ENCODE measurements around the gene DIP2C. TPM values are rescaled to one million over a fixed set of nuclear protein-coding genes. Genes with fewer than 3 reads are reported as not detected.

DIP2C gene
- total RNA-seq, 1 donor, result 1.7 TPM

DNA sequence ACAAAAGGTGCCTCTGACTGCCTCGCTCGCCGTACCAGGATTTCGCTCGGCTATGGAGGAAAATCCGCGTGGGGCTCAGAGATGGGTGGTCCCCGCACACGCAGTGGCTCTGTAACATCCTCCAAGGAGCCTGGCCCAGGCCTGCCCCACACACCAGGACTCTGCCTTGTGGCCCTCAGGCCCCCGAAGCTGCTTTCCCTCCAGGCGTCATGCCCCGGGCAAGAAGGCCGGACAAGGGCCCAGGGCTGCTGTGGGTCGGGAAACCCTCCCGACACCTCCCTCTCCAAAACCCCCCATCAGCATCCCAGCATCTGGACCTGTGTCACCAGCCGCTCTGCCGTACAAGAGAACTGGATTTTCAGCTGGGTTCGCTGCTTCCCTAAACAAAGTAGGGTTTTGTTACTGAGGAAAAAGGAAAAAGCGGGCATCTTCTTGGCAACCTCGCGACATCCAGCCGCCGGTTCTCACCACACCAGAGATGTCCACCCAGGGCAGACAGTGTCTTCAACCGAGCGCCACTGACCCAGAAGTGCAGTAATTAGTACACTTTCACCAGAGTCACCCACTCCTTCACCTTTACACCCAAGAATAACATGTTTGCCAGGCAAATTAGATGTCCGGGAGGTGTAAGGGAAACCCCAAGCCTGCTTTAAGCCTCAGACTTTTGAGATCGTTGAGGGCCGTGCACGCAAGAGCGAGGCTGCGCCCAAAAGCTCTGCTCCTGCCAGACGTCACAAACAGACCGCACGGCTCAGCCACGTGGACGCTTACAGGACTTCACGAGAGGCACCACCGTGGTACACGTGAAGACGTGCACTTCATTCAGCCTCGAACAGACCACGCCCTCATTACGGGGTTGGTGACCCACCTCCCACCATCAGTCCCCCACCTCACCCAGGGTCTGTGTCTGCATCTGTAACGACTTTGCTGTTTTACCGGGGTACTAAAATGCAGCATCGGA, 62.2 kb downstream of the DIP2C start:
- Histone ChIP-seq H3K9me3 (ENCODE audit: low read depth, low read length) (no peaks in the 10 kb centered on the region), H3K27me3 (ENCODE audit: insufficient read depth, low read length) (peaks cover 8% of the 10 kb centered on the region), H3K4me3 (ENCODE audit: low read length) (no peak overlapping the region), H3K4me1 (ENCODE audit: insufficient read depth, low read length) (no peaks in the 10 kb centered on the region)

DNA sequence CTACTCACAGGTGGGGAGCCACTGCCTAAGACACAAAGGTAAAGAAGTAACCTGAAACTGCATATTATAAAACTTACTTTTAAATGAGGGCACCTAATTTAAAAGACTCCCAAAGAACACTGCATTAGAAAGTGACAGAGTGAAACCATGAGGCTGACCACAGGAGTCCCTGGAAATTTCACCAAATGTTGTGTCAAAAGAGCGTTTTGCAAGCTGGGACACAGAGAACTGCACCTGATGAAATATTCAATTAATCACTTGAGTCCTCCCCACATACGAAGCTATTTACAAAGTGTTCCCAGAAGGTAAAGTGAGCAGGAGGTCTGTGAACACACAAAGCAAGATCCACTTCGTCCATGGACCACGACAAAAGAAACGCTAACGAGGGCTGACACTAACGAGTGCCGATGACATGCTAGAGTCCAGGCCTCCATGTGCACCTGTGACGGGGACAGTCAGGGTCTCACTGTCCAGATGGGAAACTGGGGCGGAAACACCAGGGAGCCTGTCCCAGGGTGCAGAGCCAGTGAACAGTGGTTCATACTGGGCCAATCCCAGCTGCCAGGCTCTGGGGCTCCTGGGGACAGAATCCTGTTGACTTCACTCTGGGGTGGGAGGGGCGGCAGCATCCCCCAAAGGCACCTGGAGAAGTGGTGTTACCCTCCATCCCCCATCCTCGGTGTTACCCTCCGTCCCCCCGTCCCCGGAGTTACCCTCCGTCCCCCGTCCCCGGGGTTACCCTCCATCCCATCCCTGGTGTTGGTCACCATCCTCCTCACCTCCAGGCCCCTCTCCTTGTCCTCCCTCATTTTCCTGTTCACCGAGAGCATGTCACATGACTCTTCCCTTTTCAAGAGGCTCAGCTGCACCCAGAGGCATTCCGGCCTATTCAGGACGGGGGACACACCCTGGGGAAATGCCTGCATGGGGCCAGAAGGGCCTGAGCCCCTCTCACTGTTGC, 63.4 kb downstream of the DIP2C start:
- H3K4me3 ChIP-seq (ENCODE audit: low read length), result no peak overlapping the region
- peaks cover under 1% of the 10 kb centered on the region for H3K4me1 ChIP-seq (ENCODE audit: insufficient read depth, low read length)
- peaks cover 8% of the 10 kb centered on the region for H3K27me3 ChIP-seq (ENCODE audit: insufficient read depth, low read length)
- no peaks in the 10 kb centered on the region for H3K9me3 ChIP-seq (ENCODE audit: low read depth, low read length)

DNA sequence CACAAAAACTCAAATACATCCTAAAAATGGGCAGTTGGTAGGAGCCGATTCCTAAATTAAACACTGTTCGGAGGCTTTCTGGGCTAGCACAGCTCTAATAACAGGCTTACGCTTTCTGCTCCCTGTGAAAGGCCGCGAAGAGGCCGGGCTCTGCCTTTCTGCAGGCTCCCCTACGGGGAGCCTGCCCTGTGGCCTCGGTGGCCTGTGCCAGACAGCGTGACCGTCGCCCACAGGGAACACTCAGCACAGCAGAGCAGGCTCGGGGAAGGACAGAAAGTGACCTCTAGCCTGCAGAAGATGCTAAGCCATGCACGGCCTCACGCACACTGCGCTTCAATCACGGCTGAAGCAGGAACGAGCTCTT, 64.2 kb downstream of the DIP2C start:
- H3K4me1 ChIP-seq (ENCODE audit: insufficient read depth, low read length), result peaks cover 8% of the 10 kb centered on the region
- H3K9me3 ChIP-seq (ENCODE audit: low read depth, low read length), result no peaks in the 10 kb centered on the region
- no peak overlapping the region for H3K4me3 ChIP-seq (ENCODE audit: low read length)
- peaks cover 8% of the 10 kb centered on the region for H3K27me3 ChIP-seq (ENCODE audit: insufficient read depth, low read length)

DNA sequence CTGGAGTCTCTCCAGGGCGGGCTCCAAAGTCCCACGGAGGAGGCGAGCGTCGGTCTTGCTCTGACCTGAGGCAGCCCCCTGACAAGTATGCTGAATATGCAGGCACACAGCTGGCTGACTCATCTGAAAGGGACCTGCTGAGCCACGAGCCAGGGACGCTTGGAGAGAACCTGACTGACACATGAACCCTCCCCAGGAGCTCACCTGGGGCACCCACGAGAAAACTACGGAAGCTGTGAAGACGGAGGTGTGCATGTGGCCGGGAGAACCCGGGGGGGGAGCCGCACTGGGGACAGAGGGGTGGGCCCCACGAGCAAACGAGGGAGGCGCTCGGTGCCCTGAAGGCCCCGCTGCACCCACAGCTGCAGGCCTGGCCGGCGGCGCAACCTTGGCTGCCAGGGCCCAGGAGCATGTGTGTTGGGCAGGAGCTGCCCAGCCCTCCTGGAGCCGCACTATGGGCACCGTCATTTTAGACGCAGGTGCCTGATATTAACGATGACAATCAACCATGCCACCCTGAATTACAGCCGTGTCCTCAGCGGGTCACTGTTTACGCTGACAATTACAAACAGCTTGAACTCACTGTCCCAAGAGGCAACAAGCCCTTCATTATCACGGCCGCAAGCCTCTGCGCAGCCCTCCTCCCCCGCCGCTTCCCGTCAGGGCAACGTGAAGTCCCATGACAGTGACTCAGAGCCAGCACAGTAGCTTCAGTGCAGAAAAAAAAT, 64.7 kb downstream of the DIP2C start:
- Histone ChIP-seq H3K27me3 (ENCODE audit: insufficient read depth, low read length) (peaks cover 8% of the 10 kb centered on the region), H3K9me3 (ENCODE audit: low read depth, low read length) (no peaks in the 10 kb centered on the region), H3K4me1 (ENCODE audit: insufficient read depth, low read length) (peaks cover 13% of the 10 kb centered on the region), H3K4me3 (ENCODE audit: low read length) (no peak overlapping the region)

- Histone ChIP-seq H3K4me3 (ENCODE audit: low read length) (no peak overlapping the region), H3K9me3 (ENCODE audit: low read depth, low read length) (no peaks in the 10 kb centered on the region), H3K27me3 (ENCODE audit: insufficient read depth, low read length) (peaks cover 5% of the 10 kb centered on the region)
These were observed 65.2 kb downstream of the DIP2C start for GRCh38 chr10:624312-624604.

DNA sequence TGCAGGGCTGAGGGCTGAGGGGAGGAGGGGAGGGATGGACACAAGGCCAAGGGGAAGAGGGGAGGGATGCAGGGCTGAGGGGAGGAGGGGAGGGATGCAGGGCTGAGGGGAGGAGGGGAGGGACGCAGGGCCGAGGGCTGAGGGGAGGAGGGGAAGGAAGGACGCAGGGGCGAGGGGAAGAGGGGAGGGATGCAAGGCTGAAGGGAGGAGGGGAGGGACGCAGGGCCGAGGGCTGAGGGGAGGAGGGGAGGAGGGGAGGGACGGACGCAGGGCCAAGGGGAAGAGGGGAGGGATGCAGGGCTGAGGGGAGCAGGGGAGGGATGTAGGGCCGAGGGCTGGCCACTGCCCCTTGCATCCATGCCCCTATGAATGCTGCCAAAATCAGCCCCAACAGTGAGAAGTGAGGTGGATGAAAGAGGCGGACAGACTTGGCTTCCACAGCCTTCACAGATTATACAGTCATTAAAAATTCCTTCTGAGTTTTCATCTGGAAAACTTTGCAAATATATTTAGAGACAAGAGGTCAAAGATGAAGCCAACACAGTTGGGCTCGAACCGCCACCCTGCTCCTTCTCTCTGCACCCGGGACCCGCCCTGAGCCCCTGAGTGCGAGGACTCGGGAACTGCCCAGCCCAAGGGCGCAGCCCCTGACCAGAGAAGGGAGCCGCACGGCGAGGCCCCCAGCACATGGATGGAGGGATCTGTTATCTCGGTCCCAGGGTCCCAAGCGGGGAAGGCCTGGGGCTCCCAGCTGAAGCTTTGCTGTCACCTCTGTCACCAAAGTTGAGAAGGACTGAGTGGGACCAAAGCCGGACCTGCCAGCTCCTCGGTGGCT, 65.8 kb downstream of the DIP2C start:
- Histone ChIP-seq H3K9me3 (ENCODE audit: low read depth, low read length) (no peaks in the 10 kb centered on the region), H3K4me3 (ENCODE audit: low read length) (no peak overlapping the region), H3K27me3 (ENCODE audit: insufficient read depth, low read length) (peaks cover 5% of the 10 kb centered on the region), H3K4me1 (ENCODE audit: insufficient read depth, low read length) (peaks cover 16% of the 10 kb centered on the region)

More at GRCh38 chr10:624312-624604, 65.2 kb downstream of the DIP2C start:
- H3K4me1 ChIP-seq (ENCODE audit: insufficient read depth, low read length), result peaks cover 16% of the 10 kb centered on the region

DNA sequence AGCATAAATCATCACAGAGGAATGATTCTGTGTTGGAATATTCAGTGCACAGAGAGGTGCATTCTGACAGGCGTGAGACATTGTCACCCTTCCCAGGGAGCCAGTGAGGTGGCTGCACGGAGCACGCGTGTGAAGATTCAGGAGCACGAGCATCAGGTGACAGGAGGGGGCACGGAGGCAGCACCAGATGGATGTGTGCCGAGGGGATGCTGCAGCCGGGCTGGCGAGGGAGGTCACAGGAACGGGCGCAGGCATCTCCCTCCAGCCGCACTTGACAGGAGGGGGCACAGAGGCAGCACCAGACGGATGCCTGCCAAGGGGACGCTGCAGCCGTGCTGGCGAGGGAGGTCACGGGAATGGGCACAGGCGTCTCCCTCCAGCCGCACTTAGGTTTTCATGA, 66.5 kb downstream of the DIP2C start:
- no peak overlapping the region for H3K4me3 ChIP-seq (ENCODE audit: low read length)
- H3K9me3 ChIP-seq (ENCODE audit: low read depth, low read length), result no peaks in the 10 kb centered on the region
- peaks cover 16% of the 10 kb centered on the region for H3K4me1 ChIP-seq (ENCODE audit: insufficient read depth, low read length)
- peaks cover 5% of the 10 kb centered on the region for H3K27me3 ChIP-seq (ENCODE audit: insufficient read depth, low read length)

DNA sequence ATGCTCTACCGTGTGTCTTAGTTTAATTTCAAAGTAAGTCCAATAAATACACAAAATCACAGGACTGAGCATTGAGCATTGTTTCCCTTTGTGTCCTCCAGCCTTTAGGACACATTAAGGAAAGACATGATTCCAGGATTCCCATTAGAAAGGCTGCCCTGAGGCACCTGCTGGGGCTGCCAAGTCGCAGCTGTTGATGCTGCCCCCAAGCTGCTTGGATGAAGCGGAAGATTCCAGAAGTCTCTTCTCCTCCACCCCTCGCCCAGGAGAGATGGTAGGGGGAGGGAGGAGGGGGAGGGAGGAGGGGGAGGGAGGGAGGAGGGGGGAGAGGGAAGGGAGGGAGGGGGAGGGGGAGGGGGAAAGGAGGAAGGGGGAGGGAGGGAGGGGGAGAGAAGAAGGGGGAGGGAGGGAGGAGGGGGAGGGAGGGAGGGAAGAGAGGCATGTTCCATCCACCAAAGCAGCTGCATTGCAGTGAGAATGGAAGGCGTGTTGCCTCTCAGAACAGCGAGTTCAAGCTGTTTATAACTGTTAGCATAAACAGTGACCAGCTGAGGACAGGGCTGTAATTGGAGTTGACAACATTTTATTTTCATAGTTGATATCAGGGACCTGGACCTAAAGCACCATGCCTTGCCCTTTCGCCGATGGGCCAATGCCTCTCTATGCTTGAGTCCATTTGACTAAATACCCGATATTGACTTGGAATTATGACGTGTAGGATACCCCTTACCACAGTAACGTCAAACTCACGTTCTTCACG, 67.3 kb downstream of the DIP2C start:
- no peak overlapping the region for H3K4me3 ChIP-seq (ENCODE audit: low read length)
- H3K27me3 ChIP-seq (ENCODE audit: insufficient read depth, low read length), result peaks cover 5% of the 10 kb centered on the region
- peaks cover 16% of the 10 kb centered on the region for H3K4me1 ChIP-seq (ENCODE audit: insufficient read depth, low read length)
- H3K9me3 ChIP-seq (ENCODE audit: low read depth, low read length), result no peaks in the 10 kb centered on the region

- Histone ChIP-seq H3K4me3 (ENCODE audit: low read length) (no peak overlapping the region), H3K9me3 (ENCODE audit: low read depth, low read length) (no peaks in the 10 kb centered on the region), H3K27me3 (ENCODE audit: insufficient read depth, low read length) (peaks cover 5% of the 10 kb centered on the region), H3K4me1 (ENCODE audit: insufficient read depth, low read length) (peaks cover 16% of the 10 kb centered on the region)
These were observed 68.0 kb downstream of the DIP2C start for GRCh38 chr10:621513-621912.

DNA sequence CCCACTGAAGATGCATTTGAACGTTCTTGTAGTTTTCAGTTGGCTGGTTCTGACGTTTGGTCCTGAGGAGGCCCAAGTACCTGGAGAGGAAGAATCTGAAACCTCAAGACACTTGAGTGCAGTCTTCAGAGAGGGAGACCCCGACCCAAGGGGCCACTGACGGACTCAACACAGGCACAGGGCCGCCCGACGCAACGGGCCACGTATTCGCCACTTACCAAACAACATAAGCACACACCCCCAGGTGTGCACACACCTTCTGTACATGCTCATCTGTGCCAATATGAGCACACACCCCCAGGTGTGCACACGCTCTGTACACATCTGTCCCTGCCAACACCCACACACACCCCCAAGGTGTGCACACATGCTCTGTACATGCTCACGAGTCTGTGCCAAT, 68.5 kb downstream of the DIP2C start:
- H3K4me1 ChIP-seq (ENCODE audit: insufficient read depth, low read length), result peaks cover 16% of the 10 kb centered on the region
- H3K9me3 ChIP-seq (ENCODE audit: low read depth, low read length), result no peaks in the 10 kb centered on the region
- H3K4me3 ChIP-seq (ENCODE audit: low read length), result no peak overlapping the region
- peaks cover 5% of the 10 kb centered on the region for H3K27me3 ChIP-seq (ENCODE audit: insufficient read depth, low read length)

GRCh38 chr10:620417-620816, 69.1 kb downstream of the DIP2C start:
- peaks cover 16% of the 10 kb centered on the region for H3K4me1 ChIP-seq (ENCODE audit: insufficient read depth, low read length)
- H3K27me3 ChIP-seq (ENCODE audit: insufficient read depth, low read length), result peaks cover 5% of the 10 kb centered on the region
- no peaks in the 10 kb centered on the region for H3K9me3 ChIP-seq (ENCODE audit: low read depth, low read length)
- H3K4me3 ChIP-seq (ENCODE audit: low read length), result no peak overlapping the region

GRCh38 chr10:619710-620109, 69.8 kb downstream of the DIP2C start:
- Histone ChIP-seq H3K27me3 (ENCODE audit: insufficient read depth, low read length) (peaks cover 5% of the 10 kb centered on the region), H3K4me1 (ENCODE audit: insufficient read depth, low read length) (peaks cover 16% of the 10 kb centered on the region), H3K9me3 (ENCODE audit: low read depth, low read length) (no peaks in the 10 kb centered on the region), H3K4me3 (ENCODE audit: low read length) (no peak overlapping the region)

DNA sequence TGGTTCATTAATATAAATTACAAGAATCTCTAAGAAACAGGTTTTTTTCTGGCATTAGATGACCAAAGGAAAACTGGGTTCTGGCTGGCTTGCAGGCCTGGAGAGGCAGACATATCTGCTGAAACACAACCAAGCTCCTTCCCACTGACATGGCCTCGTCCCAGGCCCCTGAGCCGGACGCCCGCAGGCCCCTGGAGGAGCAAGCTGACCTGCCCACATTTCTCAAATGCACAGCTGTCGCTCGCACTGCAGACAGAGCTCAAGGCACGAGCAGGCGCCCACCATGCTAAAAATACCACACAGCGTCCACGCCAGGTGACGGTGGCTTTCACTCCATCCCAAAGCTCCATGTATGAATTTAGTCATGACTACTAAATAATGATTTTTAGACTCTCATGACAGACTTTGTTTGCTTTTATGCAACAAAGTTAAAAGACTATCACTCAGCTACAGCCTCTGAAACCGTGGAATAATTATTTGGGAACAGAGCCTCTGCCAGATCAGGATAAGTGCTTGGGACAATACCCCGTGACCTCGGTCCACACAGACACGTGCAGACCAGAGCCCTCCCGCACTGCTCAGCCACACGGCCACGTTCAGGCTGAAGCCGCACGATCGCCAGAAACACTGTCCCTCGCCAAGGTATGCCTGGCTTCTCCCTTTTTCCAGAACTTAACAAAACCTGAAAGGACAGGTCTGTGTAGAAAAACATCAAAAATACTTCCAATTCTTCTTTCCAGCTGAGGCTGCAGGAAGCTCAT, 71.1 kb downstream of the DIP2C start:
- H3K27me3 ChIP-seq (ENCODE audit: insufficient read depth, low read length), result peaks cover 5% of the 10 kb centered on the region

More for the DNA sequence above, 71.1 kb downstream of the DIP2C start:
- Histone ChIP-seq H3K4me1 (ENCODE audit: insufficient read depth, low read length) (peaks cover 16% of the 10 kb centered on the region), H3K9me3 (ENCODE audit: low read depth, low read length) (no peaks in the 10 kb centered on the region), H3K4me3 (ENCODE audit: low read length) (no peak overlapping the region)
